Measurements from ENCODE around the gene CRABP1. TPM values are rescaled to one million over a fixed set of nuclear protein-coding genes. Genes with fewer than 3 reads are reported as not detected.

The CRABP1 gene
- total RNA-seq, 6 experiments from 2014 or later: not detected

DNA sequence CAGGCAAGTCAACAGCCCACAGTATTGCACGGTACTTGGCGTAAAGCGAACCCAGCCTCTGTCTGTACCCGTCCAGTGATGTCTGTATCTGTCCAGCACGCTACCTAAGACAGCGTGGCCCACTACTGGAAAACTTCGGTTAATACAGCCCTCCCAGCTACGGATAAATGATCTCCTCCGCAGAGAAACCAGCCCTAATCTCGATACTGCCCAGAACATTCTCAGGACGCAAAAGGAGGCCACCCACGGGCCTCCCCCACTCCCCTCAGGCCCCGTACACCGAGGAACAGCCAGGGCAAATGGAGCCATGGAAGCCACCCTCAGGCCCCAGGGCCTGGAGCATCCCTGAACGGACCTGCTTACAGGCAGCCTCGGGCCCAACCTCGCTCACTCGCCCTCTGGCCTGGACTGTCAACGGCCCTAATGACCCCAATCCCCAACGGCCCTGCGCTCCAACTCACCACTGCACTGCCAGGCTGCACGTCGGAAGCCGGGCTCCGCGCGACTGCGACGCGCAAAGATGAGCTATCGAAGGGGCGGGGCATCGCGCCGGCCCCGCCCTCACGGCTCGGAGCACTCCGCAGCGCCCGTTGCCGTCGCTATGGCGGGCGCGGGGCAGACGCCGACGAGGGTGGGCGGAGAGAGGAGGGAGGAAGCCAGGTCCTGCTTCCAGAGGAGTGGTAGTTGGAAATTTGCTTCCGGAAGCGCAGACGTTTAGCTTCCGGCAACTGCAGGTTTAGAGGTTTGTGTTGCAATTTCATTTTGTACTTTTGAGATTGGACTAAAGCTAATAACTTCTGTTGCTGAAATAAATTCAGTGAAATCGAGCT, 40.8 kb upstream of the CRABP1 start, which contains the start of gene SKIC8:
Gene SKIC8, minus strand, starts transcription at position 509 of the 830 bp plus-strand sequence. CDS start 3,923 bp downstream, outside the sequence.
- peak; percentile 99 to 100 (median 100) for ATAC-seq
- peak; percentile 94 for DNase-seq
- Histone ChIP-seq H3K27me3 (no peaks in the 10 kb centered on the region), H3K4me3 (peak within 1 kb of the TSS; percentile 79 to 86 (median 80)), H3K27ac (peak within 1 kb of the TSS; percentile 33 to 52 (median 46)), H3K9me3 (no peaks in the 10 kb centered on the region), H3K36me3 (peaks cover 0 to 3% (median 0%) of the 10 kb centered on the region in 4 donors), H3K4me1 (peaks cover 0 to 7% (median 0%) of the 10 kb centered on the region in 4 donors)
- intact Hi-C loops (cut with DNase I): no loop called here
- WGBS (ENCODE audit: insufficient coverage, low coverage, low lambda C conversion rate, missing lambda C conversion rate): under 1% methylated on average over 33 of the region's 55 CpGs
- TF ChIP-seq POLR2A (IDR thresholded peaks at IDR 0.05) (peak; percentile 79), CTCF (IDR thresholded peaks at IDR 0.05) (no peak)

- ATAC-seq: no peak
- no peak overlapping the region for H3K4me3 ChIP-seq
- no peak overlapping the region for H3K27ac ChIP-seq
- no peak for TF ChIP-seq POLR2A (IDR thresholded peaks at IDR 0.05)
- no peak for TF ChIP-seq CTCF (IDR thresholded peaks at IDR 0.05)
- no peaks in the 10 kb centered on the region for H3K9me3 ChIP-seq
- no peaks in the 10 kb centered on the region for H3K36me3 ChIP-seq
- intact Hi-C loops (cut with DNase I): no loop called here
- H3K27me3 ChIP-seq: no peaks in the 10 kb centered on the region
- DNase-seq: no peak
- H3K4me1 ChIP-seq: peaks cover 0 to 7% (median 0%) of the 10 kb centered on the region in 4 donors
Observed at GRCh38 chr15:78301326-78301725, 38.8 kb upstream of the CRABP1 start.

DNA sequence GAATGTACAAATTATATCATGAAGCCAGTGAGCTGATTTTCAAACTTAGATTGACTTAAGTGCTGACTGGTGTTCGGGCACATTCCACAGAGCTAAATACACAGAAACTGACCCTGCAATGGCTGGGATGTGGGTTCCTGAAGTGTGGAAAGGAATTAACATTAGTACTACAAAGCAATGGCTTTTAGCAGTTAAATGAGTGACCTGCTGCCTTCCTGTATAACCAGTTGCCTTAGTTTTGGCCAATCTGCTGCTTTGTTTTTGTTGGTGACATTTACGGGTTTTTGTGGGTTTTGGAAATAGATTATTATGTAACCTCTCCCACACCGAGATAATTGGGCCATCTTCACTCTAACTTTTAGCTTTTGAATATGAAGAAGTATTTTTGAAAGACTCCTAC, 38.3 kb upstream of the CRABP1 start:
- H3K4me3 ChIP-seq: no peak overlapping the region
- TF ChIP-seq CTCF (IDR thresholded peaks at IDR 0.05) (no peak), POLR2A (IDR thresholded peaks at IDR 0.05) (no peak)
- no peaks in the 10 kb centered on the region for H3K9me3 ChIP-seq
- H3K27ac ChIP-seq: no peak overlapping the region
- intact Hi-C loops (cut with DNase I): no loop called here
- 34% methylated on average over 3 of the region's 3 CpGs for WGBS (ENCODE audit: insufficient coverage, low coverage, low lambda C conversion rate, missing lambda C conversion rate)
- peaks cover 0 to 7% (median 0%) of the 10 kb centered on the region in 4 donors for H3K4me1 ChIP-seq
- ATAC-seq: no peak
- DNase-seq: no peak
- H3K27me3 ChIP-seq: no peaks in the 10 kb centered on the region
- no peaks in the 10 kb centered on the region for H3K36me3 ChIP-seq

- DNase-seq (no peak), ATAC-seq (no peak)
- H3K4me1 ChIP-seq: peaks cover 0 to 7% (median 0%) of the 10 kb centered on the region in 4 donors
- H3K36me3 ChIP-seq: no peaks in the 10 kb centered on the region
- 59% methylated on average over 5 of the region's 5 CpGs for WGBS (ENCODE audit: insufficient coverage, low coverage, low lambda C conversion rate, missing lambda C conversion rate)
- TF ChIP-seq CTCF (IDR thresholded peaks at IDR 0.05): no peak
- TF ChIP-seq POLR2A (IDR thresholded peaks at IDR 0.05): no peak
- intact Hi-C loops (cut with DNase I): no loop called here
- no peaks in the 10 kb centered on the region for H3K27me3 ChIP-seq
- no peaks in the 10 kb centered on the region for H3K9me3 ChIP-seq
- no peak overlapping the region for H3K4me3 ChIP-seq
- H3K27ac ChIP-seq: no peak overlapping the region
Observed at GRCh38 chr15:78302579-78303312, 37.4 kb upstream of the CRABP1 start.

Data from right lobe of liver (tissue), 6 donors.